Thyroid gland (tissue), 4 donors: ENCODE data around the gene SHH. TPM values are rescaled to one million over a fixed set of nuclear protein-coding genes. Genes with fewer than 3 reads are reported as not detected.

Experiments used
- DNase-seq, 2 donors: peaks; one replicate each; pipeline ENCODE4 v3.0.0-alpha.2; 2019
- H3K27ac ChIP-seq, 3 donors: fragments of 200-600 bp; sonication (generic); 1 replicate in 2 of 3; 2 replicates in 1 of 3; pipeline ENCODE4 v1.5.1; 2016 to 2019; ENCODE audit warnings: mild to moderate bottlenecking in 1 of 3, moderate library complexity in 1 of 3
- H3K27me3 ChIP-seq: fragments of 200-600 bp; sonication (generic); one replicate; pipeline ENCODE4 v1.5.1; 2019
- H3K36me3 ChIP-seq, 2 donors: fragments of 200-600 bp; sonication (generic); one replicate each; pipeline ENCODE4 v1.5.1; 2016 to 2019
- H3K4me1 ChIP-seq, 2 donors: fragments of 200-600 bp; sonication (generic); one replicate each; pipeline ENCODE4 v1.5.1; 2017 to 2019
- H3K4me3 ChIP-seq, 3 donors: fragments of 200-600 bp; sonication (generic); replicated peaks in 1 of 3; 1 replicate in 2 of 3; 2 replicates in 1 of 3; pipeline ENCODE4 v1.5.1; 2016; ENCODE audit warnings: mild to moderate bottlenecking in 1 of 3
- H3K9me3 ChIP-seq: fragments of 200-600 bp; sonication (generic); one replicate; pipeline ENCODE4 v1.5.1; 2017
- CTCF ChIP-seq, 6 experiments: fragments of 200-600 bp in 3 of 6; fragments of 450-650 bp in 3 of 6; sonication (generic) in 3 of 6; IDR thresholded peaks; one replicate each; pipeline ENCODE4 v1.5.1; 2016 to 2019; ENCODE audit warnings: antibody characterized with exemption in 6 of 6, mild to moderate bottlenecking in 2 of 6, inconsistent platforms in 1 of 6, moderate library complexity in 1 of 6
- POLR2A ChIP-seq, 2 donors: fragments of 450-650 bp; IDR thresholded peaks; one replicate each; pipeline ENCODE4 v1.6.1; 2017; ENCODE audit warnings: antibody characterized with exemption in 2 of 2, mild to moderate bottlenecking in 2 of 2, moderate library complexity in 1 of 2
- WGBS, 2 donors: methylation state at CpG; one replicate each; pipeline ENCODE4 v1.1.5; 2017; 5-methylcytosine and 5-hydroxymethylcytosine counted together
- intact Hi-C: fragments of 100-400 bp; cut with DNase I; formaldehyde crosslinking; loops from one replicate; pipeline ENCODE4 v1.15.1; 2023
- total RNA-seq, 4 donors: library from RNA; depleted of rRNA; stranded (reverse); fragments of >200 nt; gene quantifications; one replicate each; pipeline ENCODE4 v1.2.3, GENCODE V29; 2016

The SHH gene
- total RNA-seq, 4 donors from 2014 or later, result not detected

GRCh38 chr7:155789001-155789725 is 23.1 kb downstream of the SHH start:
- no peak overlapping the region for H3K4me3 ChIP-seq
- 84 to 91% methylated on average over 21 to 25 of the region's 29 CpGs for WGBS, 2 donors
- no peaks in the 10 kb centered on the region for H3K27me3 ChIP-seq
- TF ChIP-seq CTCF (IDR thresholded peaks at IDR 0.05) (no peak), POLR2A (IDR thresholded peaks at IDR 0.05) (no peak)
- no peak overlapping the region for H3K27ac ChIP-seq
- no peaks in the 10 kb centered on the region for H3K9me3 ChIP-seq
- peaks cover 0 to 12% of the 10 kb centered on the region in 2 donors for H3K4me1 ChIP-seq
- no peak for DNase-seq
- no peaks in the 10 kb centered on the region for H3K36me3 ChIP-seq
- intact Hi-C loops, result no loop called here

- Histone ChIP-seq H3K36me3 (no peaks in the 10 kb centered on the region), H3K27me3 (no peaks in the 10 kb centered on the region), H3K4me3 (no peak overlapping the region), H3K9me3 (no peaks in the 10 kb centered on the region), H3K4me1 (peaks cover 0 to 12% of the 10 kb centered on the region in 2 donors), H3K27ac (no peak overlapping the region)
- 89 to 92% methylated on average over 16 to 22 of the region's 22 CpGs for WGBS, 2 donors
- intact Hi-C loops, result no loop called here
- TF ChIP-seq CTCF (IDR thresholded peaks at IDR 0.05), result no peak
- no peak for TF ChIP-seq POLR2A (IDR thresholded peaks at IDR 0.05)
- DNase-seq, result no peak
Measured at GRCh38 chr7:155788616-155789000, 23.7 kb downstream of the SHH start.

- Histone ChIP-seq H3K4me3 (peak overlapping the region in 1 of 3 donors; percentile 1), H3K27me3 (no peaks in the 10 kb centered on the region), H3K27ac (no peak overlapping the region), H3K4me1 (peaks cover 0 to 12% of the 10 kb centered on the region in 2 donors), H3K9me3 (no peaks in the 10 kb centered on the region), H3K36me3 (no peaks in the 10 kb centered on the region)
- 2 to 4% methylated on average over 20 to 42 of the region's 68 CpGs for WGBS, 2 donors
- intact Hi-C loops, result no loop called here
- TF ChIP-seq POLR2A (IDR thresholded peaks at IDR 0.05) (no peak), CTCF (IDR thresholded peaks at IDR 0.05) (no peak)
- DNase-seq, result no peak
Measured at GRCh38 chr7:155787171-155787851, 25.0 kb downstream of the SHH start.

- H3K4me3 ChIP-seq, result no peak overlapping the region
- WGBS, 2 donors, result 86 to 90% methylated on average over 10 of the region's 10 CpGs
Measured at GRCh38 chr7:155786491-155786890, 25.8 kb downstream of the SHH start.

More at GRCh38 chr7:155786491-155786890, 25.8 kb downstream of the SHH start:
- Histone ChIP-seq H3K9me3 (no peaks in the 10 kb centered on the region), H3K4me1 (peaks cover 0 to 12% of the 10 kb centered on the region in 2 donors), H3K27me3 (no peaks in the 10 kb centered on the region), H3K36me3 (no peaks in the 10 kb centered on the region), H3K27ac (no peak overlapping the region)
- no peak for TF ChIP-seq CTCF (IDR thresholded peaks at IDR 0.05)
- TF ChIP-seq POLR2A (IDR thresholded peaks at IDR 0.05), result no peak
- no peak for DNase-seq
- intact Hi-C loops, result no loop called here
